Measurements from ENCODE around the gene BARX2.

DNA sequence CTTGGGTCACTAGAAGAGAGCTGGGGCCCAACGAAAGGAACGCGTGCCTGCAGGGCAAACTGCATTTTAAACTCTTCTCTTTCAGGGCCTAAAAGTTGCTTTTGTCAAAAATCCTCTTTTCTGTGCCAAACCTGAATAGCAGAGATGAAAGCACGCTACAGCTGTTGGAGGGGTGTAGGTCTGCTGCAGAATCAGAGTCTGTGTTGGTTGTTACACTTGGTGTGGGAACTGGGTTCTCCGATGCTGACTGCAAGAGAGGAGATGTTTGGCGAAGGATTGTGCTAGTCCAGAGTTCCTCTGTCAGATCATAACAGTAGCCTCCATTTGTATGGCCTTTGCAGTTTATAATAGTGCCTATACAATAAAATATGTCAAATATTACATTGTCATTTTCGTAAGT is 41.8 kb downstream of the BARX2 start:
- TF ChIP-seq EZH2 (IDR thresholded peaks at IDR 0.05) (no peak), POLR2AphosphoS5 (IDR thresholded peaks at IDR 0.05; ENCODE audit: borderline replicate concordance, low read depth, low read length) (no peak)
